Thoracic aorta (tissue), 2 donors: ENCODE data around the gene CLNK. TPM values are rescaled to one million over a fixed set of nuclear protein-coding genes. Genes with fewer than 3 reads are reported as not detected.

Experiments
- ATAC-seq: fragments of 150-250 bp; one replicate; pipeline ENCODE4 v1.8.0; 2017; ENCODE audit warnings: low read depth; ENCODE audit not compliant: insufficient number of reproducible peaks, low FRiP score
- DNase-seq: peaks from one replicate; pipeline ENCODE4 v3.0.0-alpha.2; 2020; ENCODE audit warnings: low spot score
- H3K27ac ChIP-seq, 2 donors: fragments of 200-600 bp; sonication (generic); 1 replicate in 1 of 2; 2 replicates in 1 of 2; pipeline ENCODE4 v1.5.1; 2016; ENCODE audit warnings: mild to moderate bottlenecking in 2 of 2, moderate library complexity in 2 of 2
- H3K27me3 ChIP-seq: fragments of 200-600 bp; sonication (generic); replicated peaks from 2 replicates; pipeline ENCODE4 v1.6.0; 2016; ENCODE audit warnings: mild to moderate bottlenecking; ENCODE audit not compliant: insufficient read depth
- H3K36me3 ChIP-seq: fragments of 200-600 bp; sonication (generic); one replicate; pipeline ENCODE4 v1.5.1; 2016
- H3K4me1 ChIP-seq, 2 donors: fragments of 200-600 bp; sonication (generic); 1 replicate in 1 of 2; 2 replicates in 1 of 2; pipeline versions ENCODE4 v1.5.1 to v1.6.0; 2016; ENCODE audit warnings: low read depth in 2 of 2, mild to moderate bottlenecking in 1 of 2; ENCODE audit not compliant: control insufficient read depth in 1 of 2
- H3K4me3 ChIP-seq: fragments of 200-600 bp; sonication (generic); 2 replicates; pipeline ENCODE4 v1.5.1; 2016; ENCODE audit warnings: mild to moderate bottlenecking
- H3K9me3 ChIP-seq: fragments of 200-600 bp; sonication (generic); 2 replicates; pipeline ENCODE4 v1.5.1; 2016
- CTCF ChIP-seq: fragments of 200-600 bp; sonication (generic); IDR thresholded peaks from one replicate; pipeline ENCODE4 v1.5.1; 2019; ENCODE audit warnings: antibody characterized with exemption
- total RNA-seq, 2 donors: library from RNA; depleted of rRNA; stranded (reverse); fragments of >200 nt; gene quantifications; one replicate each; pipeline versions ENCODE4 v1.1.0 to v1.2.3, GENCODE V29; 2016

CLNK gene
- total RNA-seq, 2 donors from 2014 or later: not detected

DNA sequence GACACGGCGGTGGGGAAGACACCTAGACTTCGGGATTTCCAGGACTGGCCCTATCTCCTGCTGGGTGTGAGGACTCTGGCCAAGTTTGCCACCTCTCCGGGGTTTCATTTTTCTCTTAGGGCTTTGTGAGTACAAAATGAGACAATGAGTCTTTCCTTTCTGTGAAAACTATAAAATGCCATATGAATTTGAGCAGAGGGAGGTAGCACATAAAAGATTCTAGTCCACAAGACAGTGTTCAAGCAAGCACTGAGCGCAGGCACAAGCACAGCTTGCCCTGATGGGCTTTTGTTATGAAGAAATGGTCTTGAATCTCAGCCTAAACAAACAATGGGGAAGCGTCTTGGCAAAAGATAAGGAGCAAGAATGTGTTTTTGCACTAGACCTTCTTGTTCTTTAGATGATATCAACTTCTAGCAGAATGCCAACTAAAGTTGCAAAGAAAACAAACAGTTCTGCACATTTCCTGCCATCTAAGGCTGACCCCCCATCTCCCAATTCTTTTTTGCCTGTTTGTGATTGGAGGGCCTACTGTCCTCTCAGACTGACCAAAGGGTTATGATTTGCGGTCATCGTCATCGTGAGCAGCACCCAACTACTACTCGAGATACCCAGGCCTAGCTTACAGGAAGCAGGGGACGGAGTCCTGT is 154.3 kb downstream of the CLNK start:
- Histone ChIP-seq H3K4me1 (peaks cover 10 to 21% of the 10 kb centered on the region in 2 donors), H3K27me3 (no peaks in the 10 kb centered on the region), H3K4me3 (no peak overlapping the region), H3K36me3 (no peaks in the 10 kb centered on the region), H3K27ac (no peak overlapping the region), H3K9me3 (no peaks in the 10 kb centered on the region)
- DNase-seq (no peak), ATAC-seq (no peak)
- no peak for TF ChIP-seq CTCF

DNA sequence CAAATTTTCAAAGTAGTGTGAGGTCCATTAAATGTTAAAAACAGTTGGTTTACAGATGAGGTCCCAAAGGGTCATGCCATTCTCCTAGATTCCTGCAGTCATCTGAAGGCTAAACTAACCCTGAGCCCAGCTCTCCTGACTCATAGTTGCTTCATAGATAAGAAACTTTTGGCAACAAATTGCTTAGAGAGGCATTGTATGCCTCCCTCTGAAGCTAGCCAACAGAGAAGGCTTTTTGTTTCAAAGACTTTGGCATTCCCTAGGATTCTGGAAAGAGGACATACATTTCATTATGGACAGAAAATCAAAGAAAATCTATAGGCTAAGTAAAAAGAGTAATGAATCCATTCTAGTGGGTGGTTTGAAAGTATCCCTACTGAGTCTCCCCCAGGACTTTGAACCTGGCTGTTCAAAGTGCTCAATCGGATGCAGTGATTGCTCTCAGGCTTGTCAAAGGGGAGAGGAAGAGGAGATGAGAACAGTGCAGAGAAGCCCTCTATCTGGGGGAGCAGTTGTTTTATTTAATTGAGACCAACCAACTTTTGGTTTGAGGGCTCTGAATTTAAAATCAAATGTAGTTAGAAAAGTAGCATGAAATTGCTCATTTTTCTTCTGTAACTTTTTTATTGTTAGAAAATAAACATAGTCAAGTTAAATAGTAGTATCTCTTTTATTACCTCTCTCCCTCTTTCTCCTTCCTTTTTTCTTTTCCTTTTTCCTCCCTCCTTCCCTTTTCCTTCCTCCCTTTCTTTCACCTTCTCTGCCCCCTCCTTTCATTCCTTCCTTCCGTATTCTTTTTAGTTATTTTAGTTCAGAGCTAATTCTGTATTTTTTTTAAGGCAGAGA is 155.1 kb downstream of the CLNK start:
- no peak for ATAC-seq
- peaks cover 10 to 21% of the 10 kb centered on the region in 2 donors for H3K4me1 ChIP-seq
- no peaks in the 10 kb centered on the region for H3K36me3 ChIP-seq
- no peak for TF ChIP-seq CTCF
- no peaks in the 10 kb centered on the region for H3K9me3 ChIP-seq
- no peak overlapping the region for H3K27ac ChIP-seq
- H3K27me3 ChIP-seq: no peaks in the 10 kb centered on the region
- no peak for DNase-seq
- no peak overlapping the region for H3K4me3 ChIP-seq

DNA sequence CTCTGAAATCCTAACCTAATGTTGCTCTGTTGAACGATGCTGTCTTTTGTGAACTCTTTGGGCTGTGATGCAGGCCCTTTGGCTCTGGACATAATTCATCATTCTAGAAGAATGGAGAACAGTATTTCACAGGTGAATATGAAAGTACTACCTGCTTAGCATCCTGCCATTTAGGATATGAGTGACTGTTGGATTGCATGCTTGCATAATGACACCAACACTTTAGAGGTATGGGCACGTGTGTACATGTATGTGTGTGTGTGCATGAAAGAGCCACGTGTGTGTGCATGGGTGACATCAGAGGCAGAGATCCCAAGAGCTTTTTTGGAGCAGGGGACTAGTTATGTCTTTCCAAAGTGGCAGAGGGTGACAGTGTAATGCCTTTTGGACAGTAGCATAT is 157.1 kb downstream of the CLNK start:
- H3K36me3 ChIP-seq: no peaks in the 10 kb centered on the region
- H3K27ac ChIP-seq: no peak overlapping the region
- TF ChIP-seq CTCF: no peak
- no peaks in the 10 kb centered on the region for H3K27me3 ChIP-seq
- DNase-seq (no peak), ATAC-seq (no peak)
- no peaks in the 10 kb centered on the region for H3K9me3 ChIP-seq
- H3K4me3 ChIP-seq: no peak overlapping the region
- H3K4me1 ChIP-seq: peaks cover 10 to 21% of the 10 kb centered on the region in 2 donors

DNA sequence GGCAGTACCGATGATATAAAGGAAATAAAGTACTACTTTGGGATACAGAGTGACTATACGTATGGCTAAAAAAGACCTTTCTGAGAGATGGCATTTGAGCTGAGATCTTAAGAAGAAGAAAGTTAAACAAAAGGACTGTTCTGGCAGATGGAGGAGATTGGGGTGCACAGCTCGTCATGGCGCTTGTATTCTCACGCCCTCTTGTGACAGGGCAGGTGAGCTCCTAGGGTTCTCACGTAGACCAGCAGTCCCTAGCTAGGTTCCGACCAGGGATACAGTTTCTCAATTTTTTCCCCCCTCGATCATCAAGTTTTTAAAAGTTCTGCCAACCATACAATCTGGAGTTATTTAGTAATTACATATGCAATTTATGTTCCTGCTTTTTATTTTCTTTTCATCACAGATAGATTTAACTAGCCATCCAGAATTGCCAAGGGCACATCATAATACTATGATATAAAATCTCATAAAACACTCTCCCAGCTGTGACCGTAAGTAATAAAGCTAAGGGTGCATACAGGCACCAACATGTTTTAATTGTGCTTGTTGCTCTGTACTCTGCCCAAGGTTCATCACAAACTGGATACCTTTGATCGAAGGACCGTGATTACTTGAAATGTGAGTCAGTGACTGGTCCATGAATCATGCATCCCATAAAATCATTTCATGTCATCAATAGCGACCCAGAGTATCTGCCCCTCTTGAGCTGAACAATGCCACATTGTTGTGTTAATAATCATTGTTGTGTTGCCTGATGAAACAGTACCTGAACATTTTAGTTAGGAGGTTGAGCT is 157.9 kb downstream of the CLNK start:
- ATAC-seq (no peak), DNase-seq (no peak)
- no peaks in the 10 kb centered on the region for H3K27me3 ChIP-seq
- H3K4me1 ChIP-seq: peaks cover 10 to 21% of the 10 kb centered on the region in 2 donors
- no peaks in the 10 kb centered on the region for H3K36me3 ChIP-seq
- H3K9me3 ChIP-seq: no peaks in the 10 kb centered on the region
- H3K27ac ChIP-seq: no peak overlapping the region
- TF ChIP-seq CTCF: no peak
- H3K4me3 ChIP-seq: no peak overlapping the region
